ENCODE data around the gene TDRD7. TPM values are rescaled to one million over a fixed set of nuclear protein-coding genes. Genes with fewer than 3 reads are reported as not detected.

The TDRD7 gene
- total and polyA plus RNA-seq, 2 donors = 8.7 to 9.8 TPM

GRCh38 chr9:97531888-97532376, 120.0 kb downstream of the TDRD7 start:
- Histone ChIP-seq H3K36me3 (ENCODE audit: insufficient read depth) (no peaks in the 10 kb centered on the region), H3K4me3 (ENCODE audit: low read depth, low read length) (no peak overlapping the region), H3K27ac (ENCODE audit: low read depth) (no peak overlapping the region), H3K4me1 (ENCODE audit: insufficient read depth) (peaks cover 4% of the 10 kb centered on the region)
- no peak for DNase-seq (ENCODE audit: extremely low spot score)
- WGBS = 29% methylated on average over 9 of the region's 9 CpGs

- Histone ChIP-seq H3K36me3 (ENCODE audit: insufficient read depth) (no peaks in the 10 kb centered on the region), H3K27ac (ENCODE audit: low read depth) (no peak overlapping the region), H3K4me1 (ENCODE audit: insufficient read depth) (no peaks in the 10 kb centered on the region), H3K4me3 (ENCODE audit: low read depth, low read length) (no peak overlapping the region)
- 90% methylated on average over 3 of the region's 3 CpGs for WGBS
- no peak for DNase-seq (ENCODE audit: extremely low spot score)
These were observed 122.3 kb downstream of the TDRD7 start for GRCh38 chr9:97534185-97534584.

- Histone ChIP-seq H3K36me3 (ENCODE audit: insufficient read depth) (no peaks in the 10 kb centered on the region), H3K4me3 (ENCODE audit: low read depth, low read length) (no peak overlapping the region), H3K4me1 (ENCODE audit: insufficient read depth) (no peaks in the 10 kb centered on the region), H3K27ac (ENCODE audit: low read depth) (no peak overlapping the region)
- WGBS = 95% methylated on average over 10 of the region's 10 CpGs
- DNase-seq (ENCODE audit: extremely low spot score) = no peak
These were observed 123.2 kb downstream of the TDRD7 start for GRCh38 chr9:97534961-97535594.

- Histone ChIP-seq H3K36me3 (ENCODE audit: insufficient read depth) (no peaks in the 10 kb centered on the region), H3K4me3 (ENCODE audit: low read depth, low read length) (no peak overlapping the region), H3K4me1 (ENCODE audit: insufficient read depth) (no peaks in the 10 kb centered on the region), H3K27ac (ENCODE audit: low read depth) (no peak overlapping the region)
- DNase-seq (ENCODE audit: extremely low spot score) = no peak
- WGBS = 74% methylated on average over 5 of the region's 5 CpGs
These were observed 123.9 kb downstream of the TDRD7 start for GRCh38 chr9:97535771-97536170.

GRCh38 chr9:97536480-97536879, 124.6 kb downstream of the TDRD7 start:
- Histone ChIP-seq H3K27ac (ENCODE audit: low read depth) (no peak overlapping the region), H3K36me3 (ENCODE audit: insufficient read depth) (no peaks in the 10 kb centered on the region), H3K4me1 (ENCODE audit: insufficient read depth) (no peaks in the 10 kb centered on the region), H3K4me3 (ENCODE audit: low read depth, low read length) (no peak overlapping the region)
- no peak for DNase-seq (ENCODE audit: extremely low spot score)
- 77% methylated on average over 9 of the region's 9 CpGs for WGBS

- 91% methylated on average over 1 of the region's 1 CpG for WGBS
- DNase-seq (ENCODE audit: extremely low spot score) = no peak
These were observed 131.7 kb downstream of the TDRD7 start for GRCh38 chr9:97543561-97543960.

GRCh38 chr9:97545486-97545885, 133.6 kb downstream of the TDRD7 start:
- no peaks in the 10 kb centered on the region for H3K36me3 ChIP-seq (ENCODE audit: insufficient read depth)
- WGBS = 55% methylated on average over 8 of the region's 8 CpGs
- H3K4me3 ChIP-seq (ENCODE audit: low read depth, low read length) = no peak overlapping the region
- H3K27ac ChIP-seq (ENCODE audit: low read depth) = no peak overlapping the region
- DNase-seq (ENCODE audit: extremely low spot score) = no peak
- H3K4me1 ChIP-seq (ENCODE audit: insufficient read depth) = no peaks in the 10 kb centered on the region

More at GRCh38 chr9:97543561-97543960, 131.7 kb downstream of the TDRD7 start:
- H3K27ac ChIP-seq (ENCODE audit: low read depth) = no peak overlapping the region
- no peak overlapping the region for H3K4me3 ChIP-seq (ENCODE audit: low read depth, low read length)
- H3K36me3 ChIP-seq (ENCODE audit: insufficient read depth) = no peaks in the 10 kb centered on the region
- H3K4me1 ChIP-seq (ENCODE audit: insufficient read depth) = no peaks in the 10 kb centered on the region

Small RNAs within 50 kb of the gene (small RNA-seq; reads per million reads assigned to genes)
- gene MIR1302-8 = not detected

Other genes with a start within 250 kb of the TDRD7 start
- 10.0 TPM for gene CCDC180, start 104.4 kb upstream of the TDRD7 start, total RNA-seq
- gene CCDC180, start 104.4 kb upstream of the TDRD7 start, polyA plus RNA-seq = 3.4 TPM
- 9.3 TPM for gene TMOD1, start 89.6 kb downstream of the TDRD7 start, total RNA-seq
- gene TMOD1, start 89.6 kb downstream of the TDRD7 start, polyA plus RNA-seq = 36.6 TPM
- 23.5 TPM for gene TSTD2, start 221.3 kb downstream of the TDRD7 start, total RNA-seq
- gene TSTD2, start 221.3 kb downstream of the TDRD7 start, polyA plus RNA-seq = 14.8 TPM
- 47.2 TPM for gene NCBP1, start 221.7 kb downstream of the TDRD7 start, total RNA-seq
- 10.3 TPM for gene NCBP1, start 221.7 kb downstream of the TDRD7 start, polyA plus RNA-seq